Measurements from ENCODE around the gene HOXC11. TPM values are rescaled to one million over a fixed set of nuclear protein-coding genes. Genes with fewer than 3 reads are reported as not detected.

The HOXC11 gene
- total RNA-seq, 1 donor from 2014 or later = 2.4 TPM

DNA sequence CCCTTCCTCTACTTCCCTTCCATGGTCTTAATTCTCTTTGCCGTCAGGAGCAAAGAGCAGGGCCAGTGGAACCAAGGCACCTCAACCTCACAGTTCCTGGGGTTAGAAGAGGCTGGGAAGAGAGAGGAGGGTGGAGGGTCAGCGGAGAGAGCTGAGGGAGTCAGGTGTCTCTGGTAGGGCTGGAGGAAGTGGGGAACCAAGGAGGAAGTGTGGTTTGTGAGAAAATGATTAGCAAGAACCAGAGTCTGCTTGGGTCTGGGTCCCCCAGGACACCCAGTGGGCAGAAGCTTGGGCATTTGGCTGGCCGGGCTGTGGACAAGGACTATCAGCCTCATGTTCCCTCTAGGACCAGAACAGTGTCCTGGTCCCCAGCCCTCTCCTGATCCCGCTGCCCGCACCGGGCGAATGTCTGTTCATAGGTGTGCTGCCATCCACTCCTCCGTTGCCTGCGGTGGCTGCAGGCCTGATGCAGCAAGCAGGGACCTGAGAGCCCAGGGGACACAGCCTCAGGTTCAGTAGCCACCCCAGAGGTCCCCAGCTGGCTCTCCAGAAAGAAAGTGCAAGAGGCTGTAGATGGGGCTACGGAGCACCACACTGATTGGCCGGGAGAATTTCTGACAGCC lies 15.9 kb upstream of the HOXC11 start:
- no peak for DNase-seq

DNA sequence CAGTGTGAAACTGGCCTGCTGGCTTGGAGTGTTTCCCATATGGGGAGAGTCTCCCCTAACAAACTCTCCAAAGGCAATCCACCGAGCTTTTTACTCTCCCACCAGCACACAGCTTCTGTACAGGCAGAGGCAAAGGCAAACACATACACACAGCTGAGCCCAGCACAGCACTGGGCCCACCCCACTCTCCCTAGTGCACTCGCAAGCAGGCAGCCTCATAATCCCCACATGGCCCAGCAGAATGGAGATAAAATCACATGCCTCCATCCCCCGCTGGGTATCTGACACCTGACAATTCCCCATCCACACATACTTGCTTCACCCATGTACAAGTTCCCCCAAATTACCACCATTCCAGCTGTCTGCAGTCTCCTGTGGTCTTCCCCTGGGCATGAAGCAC lies 14.8 kb upstream of the HOXC11 start:
- no peak for DNase-seq

DNA sequence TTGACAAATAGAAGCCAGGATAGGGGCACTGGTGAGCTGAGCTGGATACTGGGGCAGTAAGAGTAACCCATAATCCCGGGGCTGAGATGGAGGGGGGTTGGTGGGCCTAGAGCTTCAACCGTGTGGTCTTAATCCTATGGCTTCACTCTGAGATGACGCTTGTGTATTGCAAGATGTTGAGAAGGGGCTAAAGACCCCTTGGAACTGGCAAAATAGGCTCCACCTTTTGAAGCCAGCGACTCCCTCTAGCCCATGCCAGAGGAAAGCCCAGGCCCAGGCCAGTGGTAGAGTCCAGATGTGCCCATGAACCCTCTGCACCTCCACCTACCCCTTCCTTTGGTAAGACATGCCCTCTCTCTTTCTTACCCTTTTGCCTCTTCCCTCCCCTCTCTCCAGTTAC lies 13.6 kb upstream of the HOXC11 start:
- no peak for DNase-seq

DNA sequence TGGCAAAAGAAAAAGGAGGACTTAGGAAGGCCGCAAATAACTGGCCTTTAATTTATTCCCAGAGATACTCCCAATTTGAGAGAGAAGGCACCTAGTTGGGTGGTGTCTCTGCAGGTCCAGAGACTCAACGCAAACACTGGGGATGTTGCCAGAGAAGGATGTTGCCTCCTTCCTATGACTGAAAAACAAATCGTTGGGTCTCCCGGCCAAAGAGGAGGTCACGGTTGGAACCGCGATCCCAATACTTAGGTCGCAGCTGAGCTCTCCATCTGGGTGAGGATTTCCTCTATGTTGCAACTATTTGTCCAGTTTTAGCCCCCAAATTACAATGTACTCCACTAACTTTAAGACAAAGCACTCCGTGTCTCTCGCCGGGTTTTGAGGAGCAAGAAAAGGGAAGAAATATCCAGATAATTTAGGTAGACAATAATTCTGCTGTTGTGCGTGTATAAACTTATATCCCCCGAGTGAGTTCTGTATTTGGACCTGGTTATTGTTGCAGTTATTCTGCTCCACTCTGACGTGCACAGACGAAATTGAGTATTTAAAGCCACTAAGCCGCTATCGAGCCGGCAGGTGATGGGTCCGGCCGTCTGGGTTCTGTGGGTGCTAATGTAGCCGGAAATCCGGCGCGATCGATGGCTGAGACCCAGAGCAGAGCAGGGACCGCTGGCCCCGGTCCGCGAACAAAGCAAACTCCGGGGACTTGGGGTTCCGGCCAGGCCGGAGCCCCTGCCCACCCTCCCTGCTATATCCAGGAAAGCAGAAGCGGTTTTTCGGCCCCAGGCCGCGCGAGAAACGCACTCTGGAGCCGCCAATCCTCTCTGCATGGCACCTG lies 12.5 kb upstream of the HOXC11 start:
- no peak for DNase-seq

DNA sequence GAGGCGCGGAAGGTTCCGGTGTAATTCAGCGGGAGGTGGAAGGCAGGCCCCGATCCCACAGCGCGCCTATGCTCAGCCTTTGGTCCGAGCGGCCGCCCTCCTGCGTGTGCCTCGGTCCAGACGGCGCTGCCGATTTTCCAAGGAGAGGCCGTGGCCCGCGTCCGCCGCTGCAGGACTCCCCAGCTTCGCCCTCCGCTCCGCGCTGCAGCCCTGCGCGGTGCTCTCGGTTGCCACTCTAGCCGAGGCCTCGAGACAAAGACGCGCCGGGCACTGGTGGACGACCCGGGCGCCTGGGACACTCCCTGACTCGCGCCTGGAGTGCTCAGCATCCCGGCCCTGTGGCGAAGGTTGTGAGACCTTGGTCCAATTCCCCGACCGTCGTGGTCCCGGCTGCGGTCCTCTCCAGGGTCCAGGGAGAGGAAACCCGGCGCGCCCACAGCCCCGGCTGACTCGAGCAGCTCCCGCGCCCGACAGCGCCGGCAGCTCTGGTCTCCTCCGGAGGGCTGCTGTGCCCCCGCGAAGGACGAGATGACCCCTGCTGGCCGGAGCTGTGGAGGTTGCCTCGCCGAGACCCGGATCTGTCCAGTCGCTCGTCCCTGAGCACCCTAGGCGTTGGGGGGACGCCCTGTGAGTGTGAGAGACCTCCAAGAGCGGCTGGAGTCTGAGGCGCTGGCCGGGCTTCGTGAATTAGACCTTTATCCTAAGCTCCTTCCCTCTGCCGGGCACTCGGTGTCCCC lies 11.7 kb upstream of the HOXC11 start:
- DNase-seq = no peak

DNA sequence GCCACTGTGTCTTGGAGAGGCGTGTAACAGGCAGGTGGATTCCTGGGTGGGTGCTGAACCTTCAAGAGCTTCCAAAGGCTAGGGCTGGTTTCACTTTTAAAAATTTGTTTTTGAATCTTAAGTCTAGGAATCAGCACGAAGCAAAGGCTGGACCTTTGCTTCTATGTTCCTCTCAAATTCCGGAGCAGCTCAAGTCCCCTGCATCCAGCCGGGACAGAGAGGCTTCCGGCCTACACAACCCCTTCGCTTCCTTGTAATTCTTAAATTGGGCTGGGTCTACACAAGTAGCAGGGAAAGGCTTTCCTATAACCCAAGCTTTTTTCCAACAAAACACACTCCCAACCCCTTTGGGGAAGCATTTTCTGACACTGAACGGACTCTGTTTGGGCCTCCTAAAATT lies 9.9 kb upstream of the HOXC11 start:
- no peak for DNase-seq

DNA sequence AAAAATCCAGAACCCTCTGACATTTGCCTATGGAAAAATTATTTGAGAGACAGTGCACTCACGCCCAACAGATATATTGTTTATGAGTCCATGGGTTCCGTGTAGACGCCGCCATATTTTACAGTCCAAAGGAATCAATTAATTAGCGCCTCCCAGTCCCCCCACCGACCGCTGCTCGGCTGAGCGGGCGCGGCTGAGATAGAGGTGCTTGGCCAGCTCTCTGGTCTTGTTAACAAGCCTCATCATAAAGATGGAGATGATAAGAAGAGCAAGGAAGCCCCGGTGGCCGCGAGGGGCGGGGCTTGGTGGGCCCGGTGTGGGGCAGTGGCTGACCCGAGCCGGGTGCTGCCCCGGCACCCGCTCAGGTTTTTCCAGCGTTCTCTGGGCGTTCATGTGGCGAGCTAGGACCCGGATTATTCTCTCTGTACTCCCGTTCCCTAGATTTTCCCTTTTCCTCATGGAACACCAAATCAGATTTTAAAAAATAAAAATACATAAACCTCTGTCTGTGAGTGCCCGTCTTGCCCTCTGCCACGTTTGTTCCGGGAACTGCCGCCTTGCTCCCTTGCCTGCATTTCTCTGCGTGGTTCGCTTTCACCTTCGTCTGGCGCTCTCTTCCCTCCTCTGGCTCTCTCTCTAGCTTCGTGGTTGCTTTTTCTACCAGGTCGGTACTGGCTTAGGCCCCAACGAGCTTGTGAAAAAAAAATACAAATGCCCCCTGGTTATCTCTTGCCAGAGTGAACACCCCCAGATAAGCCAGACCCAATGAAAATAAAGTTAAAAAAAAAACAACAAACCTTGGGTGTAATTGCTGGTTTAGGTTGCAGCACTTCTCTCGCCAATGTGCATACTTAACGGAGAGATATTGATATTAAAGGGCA lies 9.3 kb upstream of the HOXC11 start:
- no peak for DNase-seq

DNA sequence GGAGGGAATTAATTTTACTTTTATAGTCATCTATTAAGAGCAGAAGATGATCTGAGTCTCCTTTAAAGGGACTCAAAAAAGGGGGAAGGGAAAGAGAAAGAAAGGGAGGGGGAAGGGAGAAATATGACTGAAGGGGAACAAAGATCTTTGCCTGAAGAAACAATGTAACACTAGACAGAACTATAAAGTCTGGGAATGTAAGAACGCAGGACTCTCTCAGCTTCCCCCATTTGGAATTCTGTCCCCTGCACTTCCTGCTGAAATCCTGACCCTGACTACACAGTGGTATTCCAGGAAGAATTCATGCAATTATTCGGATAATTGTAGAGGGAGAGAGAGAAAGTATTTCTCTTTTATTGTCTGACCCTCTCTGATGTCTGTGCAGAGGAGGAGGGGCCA lies 8.6 kb upstream of the HOXC11 start:
- DNase-seq = no peak

DNA sequence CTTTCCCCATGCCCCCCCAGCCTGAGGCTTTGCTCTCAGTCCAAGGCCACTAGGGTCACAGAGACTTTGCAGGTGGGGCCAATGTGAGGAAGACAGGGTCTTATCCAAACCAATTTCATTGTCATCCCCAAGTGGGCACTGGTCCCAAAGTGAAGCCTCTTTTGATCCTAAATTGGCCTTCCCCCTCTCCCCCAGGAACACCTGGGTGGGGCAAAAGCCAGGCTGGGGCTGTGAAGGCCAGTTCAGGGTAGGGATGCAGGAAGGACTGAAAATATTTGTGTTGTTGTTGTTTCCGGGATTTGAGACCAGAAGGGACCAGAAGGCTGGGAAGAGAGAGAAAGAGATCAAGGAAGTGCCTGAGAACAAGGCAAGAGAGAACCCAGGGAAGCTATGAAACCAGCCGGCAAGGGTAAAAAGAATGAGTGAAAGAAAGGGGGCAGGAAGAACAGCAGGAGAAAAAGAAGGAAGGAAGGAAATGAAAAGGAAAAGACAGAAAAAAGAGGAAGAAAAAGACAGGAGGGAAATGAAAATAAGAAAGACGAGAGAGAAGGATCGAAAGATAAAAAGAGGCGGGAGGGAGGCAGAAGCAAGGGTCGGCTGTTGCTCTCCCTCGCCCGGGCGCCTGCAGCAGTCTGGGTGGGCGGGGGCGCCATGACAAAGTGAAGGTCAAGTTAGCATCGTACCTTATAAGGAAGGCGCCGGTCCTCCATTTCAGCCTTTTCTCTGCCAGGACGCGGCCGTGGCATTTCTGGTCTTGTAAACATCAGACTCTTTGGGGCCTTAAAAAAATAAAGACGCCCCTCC lies 7.4 kb upstream of the HOXC11 start:
- no peak for DNase-seq

DNA sequence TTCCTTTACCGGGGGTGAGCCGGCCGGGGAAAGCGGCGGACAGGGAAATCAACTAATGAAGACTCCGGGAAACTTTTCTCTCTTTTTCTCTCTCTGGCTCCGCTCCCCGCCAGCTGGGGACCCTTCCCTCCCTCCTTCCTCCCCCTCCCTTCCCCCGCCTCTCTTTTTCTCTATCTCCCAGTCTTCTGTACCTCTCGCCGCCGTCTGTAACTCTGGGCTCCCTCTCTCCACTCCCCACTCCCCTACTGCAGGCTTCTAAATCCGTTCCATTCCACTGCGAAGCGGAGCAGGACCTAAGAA lies 6.9 kb upstream of the HOXC11 start:
- DNase-seq = no peak

DNA sequence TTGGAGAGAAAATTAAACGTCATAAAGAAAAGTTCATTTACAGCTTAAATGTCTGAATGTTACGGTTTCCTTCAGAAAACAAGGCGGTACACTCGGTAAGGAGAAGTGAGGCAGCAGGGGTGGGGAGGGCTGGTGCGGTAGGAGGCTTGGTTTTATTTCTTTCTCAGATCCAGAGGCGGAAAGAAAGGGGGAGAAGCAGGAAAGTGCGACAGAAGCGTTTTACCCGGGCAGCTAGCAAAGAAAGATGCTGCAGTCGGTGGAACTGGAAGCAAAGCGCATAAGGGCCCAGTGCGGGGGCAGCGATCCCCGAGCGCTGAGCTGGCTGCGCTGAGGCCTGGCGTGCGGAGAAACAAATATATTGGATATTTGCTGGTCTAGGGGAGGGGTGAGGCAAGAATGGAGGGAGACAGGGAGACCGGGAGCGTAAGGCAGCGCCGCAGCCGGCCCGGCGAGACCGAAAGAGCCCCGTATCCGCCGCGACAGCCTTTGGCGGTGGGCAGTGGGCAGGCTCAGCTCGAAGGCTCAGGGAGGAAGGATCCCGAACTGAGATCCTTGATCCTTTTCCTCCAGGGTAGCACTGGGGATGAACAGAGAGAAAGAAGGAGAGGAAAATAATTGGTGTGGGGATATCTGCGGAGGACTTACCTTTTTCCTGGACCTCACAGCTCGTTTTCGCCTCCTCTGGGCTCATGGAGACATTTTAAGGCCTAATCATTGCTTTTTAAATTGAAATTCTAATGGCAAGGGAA lies 6.4 kb upstream of the HOXC11 start:
- DNase-seq = no peak

DNA sequence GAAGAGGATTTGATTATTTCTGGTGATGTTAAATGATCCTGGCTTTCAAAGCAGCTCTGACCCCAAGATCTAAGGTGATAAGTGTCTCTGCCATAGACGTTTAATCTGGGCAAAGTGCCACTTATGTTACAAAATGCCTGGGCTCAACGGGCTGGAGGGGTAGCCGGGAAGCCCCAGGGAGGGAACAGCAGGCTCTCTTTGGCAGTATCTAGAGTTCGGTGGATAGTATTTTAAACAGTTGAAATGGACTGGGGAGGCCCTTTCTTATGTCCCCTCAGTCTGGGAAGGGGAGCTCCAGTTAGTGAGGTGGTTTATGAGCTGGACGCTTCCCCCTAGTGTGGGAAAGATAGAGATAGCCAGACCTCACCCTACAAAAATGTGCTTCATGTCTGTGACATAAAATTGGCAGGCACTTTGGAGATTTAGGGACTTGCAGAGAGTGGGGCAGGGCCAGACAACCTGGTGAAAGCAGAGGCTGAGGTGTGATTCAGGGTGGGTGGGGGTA lies 5.5 kb upstream of the HOXC11 start:
- no peak for DNase-seq

DNA sequence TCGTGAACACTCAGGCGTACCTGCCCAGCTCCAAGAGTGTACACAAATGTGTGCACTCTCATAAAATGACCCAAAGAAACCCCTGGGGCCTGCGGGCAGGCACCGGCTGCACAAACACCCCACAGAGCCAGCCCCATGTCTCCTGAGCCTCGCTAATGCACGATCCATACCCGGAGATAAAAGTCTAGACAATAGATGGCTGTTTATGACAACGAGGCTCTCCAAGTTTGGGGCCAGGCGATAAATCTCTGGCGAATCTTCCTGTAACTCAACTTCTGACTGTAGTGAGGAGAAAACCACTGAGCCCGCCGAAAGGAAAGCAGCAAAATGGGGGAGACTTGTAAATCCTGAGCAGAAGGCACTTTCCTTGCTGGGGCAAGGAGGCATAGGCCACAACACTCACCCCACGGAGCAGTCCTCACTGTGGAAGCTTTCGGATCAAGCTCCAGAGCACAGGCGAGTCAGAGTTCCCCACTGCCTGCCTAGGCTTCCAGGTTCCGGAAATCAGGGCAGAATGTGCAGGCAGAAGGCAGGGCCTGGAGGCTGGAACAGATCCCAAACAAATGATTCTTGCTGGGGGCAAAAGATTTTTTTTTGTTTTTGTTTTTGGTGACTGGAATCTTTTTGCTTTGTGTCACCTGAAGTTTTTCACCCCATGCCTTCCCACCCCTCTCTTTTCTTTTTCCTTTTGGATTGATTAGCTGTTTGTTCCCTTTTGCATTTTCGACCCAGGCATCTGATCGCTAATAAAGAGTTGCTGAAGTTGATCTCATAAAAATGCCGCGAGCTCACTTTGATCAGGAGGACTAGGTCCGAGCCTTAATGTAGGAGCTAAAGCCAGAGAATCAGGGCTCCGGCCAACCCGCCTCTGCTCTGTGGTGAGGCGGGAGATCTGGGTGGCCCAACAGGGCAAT lies 4.5 kb upstream of the HOXC11 start:
- DNase-seq = no peak

DNA sequence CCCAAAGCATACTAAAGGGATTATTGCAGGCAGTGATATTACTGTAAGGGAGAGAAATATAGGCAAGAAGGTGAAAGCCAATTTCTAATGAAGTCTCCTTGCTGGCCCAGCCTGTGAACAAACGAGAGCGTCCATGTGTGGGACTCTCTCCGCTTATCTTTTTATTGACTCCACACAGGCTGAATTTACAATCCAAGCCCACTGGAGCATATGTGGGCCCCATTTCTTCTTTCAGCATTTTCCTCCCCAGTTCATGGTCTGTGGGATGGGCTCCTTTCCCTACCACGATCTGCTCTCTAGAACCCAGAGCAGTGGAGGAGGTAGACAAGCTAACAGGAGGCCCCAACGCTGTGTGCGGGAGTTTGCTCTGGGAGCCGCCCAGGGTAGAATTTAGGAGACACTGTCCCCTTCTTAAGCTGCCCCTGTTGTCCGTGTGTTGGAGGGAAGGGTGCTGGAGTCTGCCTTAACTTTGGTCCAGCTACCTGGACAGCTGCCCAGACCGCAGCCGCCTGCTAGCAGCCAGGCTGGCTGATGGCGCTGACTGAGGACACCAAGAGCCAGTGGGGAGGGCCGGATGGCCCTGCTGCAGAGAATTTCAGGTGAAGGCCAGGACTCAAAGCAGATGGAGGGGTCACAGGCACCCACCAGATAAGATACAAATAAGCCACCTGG lies 3.2 kb upstream of the HOXC11 start:
- no peak for DNase-seq

DNA sequence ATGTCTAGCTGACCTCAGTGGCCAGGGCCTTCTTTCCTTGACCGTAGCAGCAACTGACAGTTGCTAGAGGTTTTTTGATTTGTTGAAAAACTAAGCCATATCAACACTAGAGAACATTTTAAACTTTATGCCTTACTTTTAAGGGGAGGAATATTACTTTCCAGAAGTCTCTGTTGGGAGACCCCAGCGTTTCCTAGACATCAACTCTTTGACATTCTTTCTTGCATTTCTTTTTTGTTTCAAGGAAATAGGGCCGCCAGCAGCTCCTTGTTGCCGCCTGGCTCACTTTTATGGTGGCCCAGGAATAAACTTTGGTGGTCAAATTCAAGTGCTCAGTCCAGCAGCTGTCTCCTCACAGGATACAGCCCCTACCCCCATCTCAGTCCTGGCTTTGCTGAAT lies 2.5 kb upstream of the HOXC11 start:
- DNase-seq = no peak

DNA sequence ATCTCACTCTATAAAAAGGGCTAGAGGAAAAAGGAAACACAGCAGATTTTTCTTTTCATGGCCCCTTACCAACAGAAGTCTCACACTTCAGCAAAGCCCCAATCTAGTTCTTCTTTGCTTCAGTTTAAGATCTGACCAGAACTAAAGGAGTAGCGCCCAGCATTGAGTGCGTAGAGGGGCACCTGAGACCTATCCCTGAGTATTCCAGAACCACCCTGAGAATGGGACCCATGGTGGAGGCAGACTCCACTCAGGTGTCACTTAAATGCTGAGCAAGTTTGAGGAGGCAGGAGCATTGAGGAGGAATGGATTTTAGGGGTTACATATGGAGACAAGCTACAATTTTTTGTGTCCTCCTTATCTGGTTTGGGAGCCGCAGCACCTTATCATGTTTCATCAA lies 1.8 kb upstream of the HOXC11 start:
- no peak for DNase-seq

DNA sequence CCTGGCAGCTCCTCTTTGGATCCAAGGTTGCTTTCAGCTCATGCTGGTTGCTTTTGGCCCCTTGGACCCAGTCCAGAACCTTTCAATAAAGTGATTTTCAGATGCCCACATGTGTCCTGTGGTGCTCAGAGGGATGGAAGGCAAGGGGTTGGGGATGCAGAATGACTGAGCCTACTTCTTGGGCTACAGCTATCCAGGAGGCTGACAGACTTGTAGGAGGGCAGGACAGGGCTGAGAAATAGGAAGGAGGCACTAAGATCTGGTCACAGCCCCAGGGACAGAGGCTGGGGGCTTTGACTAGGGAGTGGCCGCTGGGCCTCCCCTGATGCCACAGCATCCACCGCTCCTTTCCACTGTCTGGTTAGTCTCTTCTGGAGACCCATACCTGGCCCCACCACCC lies 1.2 kb upstream of the HOXC11 start:
- no peak for DNase-seq

DNA sequence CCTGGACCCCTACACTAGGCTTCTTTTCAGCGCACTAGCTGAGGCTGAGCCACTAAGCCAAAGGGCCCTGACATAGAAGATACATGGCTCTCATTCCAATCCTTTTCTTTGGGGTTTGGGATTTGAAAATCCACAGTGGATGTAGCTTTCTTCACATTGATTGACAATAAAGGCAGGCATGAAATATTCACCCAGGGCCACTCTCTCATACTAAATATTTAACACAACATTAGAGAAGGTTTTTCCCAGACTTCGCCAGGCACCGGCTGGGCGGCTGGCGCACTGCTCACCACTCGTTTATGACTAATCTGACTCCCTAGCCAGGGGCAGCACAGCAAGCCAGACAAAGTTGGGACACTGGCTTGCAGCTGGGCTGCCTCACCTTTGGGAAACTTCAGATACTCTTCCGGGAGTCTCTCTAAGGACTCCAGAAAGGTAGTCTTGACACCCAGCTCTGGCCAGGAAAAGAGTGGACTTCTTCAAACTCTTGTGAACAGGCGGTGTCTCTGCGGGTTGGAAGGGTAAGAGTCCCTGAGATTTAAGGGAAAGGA lies 699 bp upstream of the HOXC11 start:
- no peak for DNase-seq

Data from skin of body (tissue), 2 donors.